CD4-positive, alpha-beta T cell treated with Interferon gamma for 1 hour (primary cell): ENCODE data around the gene RNF114.
A peak's percentile ranks its signal among the peaks of the same experiment; 100 is the strongest.
"Not testable (repeated sequence)": the region's sequence is repeated elsewhere in the genome, so short reads cannot be mapped to it uniquely, and the experiment has no call there.

Experiments
- DNase-seq: peaks from one replicate; pipeline ENCODE4 v3.0.0-alpha.2; 2020

The RNF114 gene, protein sequence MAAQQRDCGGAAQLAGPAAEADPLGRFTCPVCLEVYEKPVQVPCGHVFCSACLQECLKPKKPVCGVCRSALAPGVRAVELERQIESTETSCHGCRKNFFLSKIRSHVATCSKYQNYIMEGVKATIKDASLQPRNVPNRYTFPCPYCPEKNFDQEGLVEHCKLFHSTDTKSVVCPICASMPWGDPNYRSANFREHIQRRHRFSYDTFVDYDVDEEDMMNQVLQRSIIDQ

DNA sequence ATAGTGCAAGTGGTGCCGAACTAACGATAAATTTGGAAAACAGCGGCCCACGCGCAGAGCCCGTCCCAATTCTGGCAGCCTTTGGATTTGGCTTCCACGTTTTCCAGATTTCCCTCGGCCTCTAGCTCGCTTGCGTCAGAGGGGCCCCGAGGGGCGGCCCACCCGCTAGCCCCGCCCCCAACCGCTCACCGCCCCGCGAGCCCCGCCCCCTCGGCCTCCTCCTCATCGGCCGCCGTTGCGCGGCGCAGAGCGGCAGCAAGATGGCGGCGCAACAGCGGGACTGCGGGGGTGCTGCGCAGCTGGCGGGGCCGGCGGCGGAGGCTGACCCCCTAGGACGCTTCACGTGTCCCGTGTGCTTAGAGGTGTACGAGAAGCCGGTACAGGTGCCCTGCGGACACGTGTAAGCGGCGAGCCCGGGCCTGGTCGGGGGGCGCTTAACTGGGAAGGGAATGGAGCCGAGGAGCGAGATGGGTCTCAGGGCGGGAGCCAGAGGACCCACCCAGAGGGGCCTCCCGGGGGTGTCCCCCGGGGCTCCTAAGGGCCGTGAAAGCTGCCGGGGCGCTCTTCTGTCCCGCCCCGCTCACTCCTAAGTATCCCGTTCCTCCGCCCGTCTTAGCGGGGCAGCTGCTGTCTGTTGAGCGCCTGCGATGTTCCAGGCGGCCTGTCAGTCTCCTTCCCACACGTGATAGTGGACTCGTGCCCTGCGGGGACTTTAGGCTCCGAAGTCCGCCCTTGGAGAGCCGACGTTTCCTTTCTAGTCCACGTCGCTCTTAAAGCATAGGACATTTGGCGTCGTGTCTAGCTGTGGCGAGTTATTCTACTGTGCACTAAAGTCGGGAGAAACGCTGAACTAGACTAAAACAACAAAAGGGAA, at the start of gene RNF114:
TSS of gene RNF114 (plus strand) at position 245 of the 874 bp plus-strand sequence. CDS start at position 261, 16 bp downstream.
- DNase-seq = peak; percentile 90

DNA sequence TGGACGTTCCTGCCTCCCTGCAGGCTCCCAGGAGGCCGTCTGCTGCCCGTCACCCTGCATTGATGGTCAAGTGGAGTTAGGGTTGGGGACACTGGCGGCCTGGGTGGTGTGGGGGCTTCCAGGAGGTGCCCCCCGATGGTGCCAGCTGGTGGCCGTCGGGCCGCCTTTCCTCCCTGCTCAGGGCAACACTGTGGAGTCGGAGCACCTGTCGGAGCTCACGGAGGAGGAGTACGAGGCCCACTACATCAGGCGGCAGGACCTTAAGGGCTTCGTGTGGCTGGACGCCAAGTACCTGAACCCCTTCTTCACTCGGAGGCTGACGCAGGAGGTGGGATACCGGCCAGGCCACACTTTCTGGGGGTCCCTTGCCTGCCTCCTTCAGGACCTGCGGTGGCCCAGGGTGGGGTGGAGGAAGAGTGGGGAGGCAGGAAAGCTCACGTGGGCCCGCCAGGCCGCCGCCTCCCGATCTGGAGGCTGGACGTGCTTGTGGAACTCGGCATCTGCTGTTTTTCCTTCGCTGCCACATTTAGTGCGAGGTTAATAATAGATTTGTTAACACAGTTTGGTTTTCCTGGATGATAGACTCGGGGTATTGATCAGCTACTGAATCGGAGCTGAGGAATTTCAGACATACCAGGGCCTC, 49.5 kb upstream of the RNF114 start:
- no peak for DNase-seq

DNA sequence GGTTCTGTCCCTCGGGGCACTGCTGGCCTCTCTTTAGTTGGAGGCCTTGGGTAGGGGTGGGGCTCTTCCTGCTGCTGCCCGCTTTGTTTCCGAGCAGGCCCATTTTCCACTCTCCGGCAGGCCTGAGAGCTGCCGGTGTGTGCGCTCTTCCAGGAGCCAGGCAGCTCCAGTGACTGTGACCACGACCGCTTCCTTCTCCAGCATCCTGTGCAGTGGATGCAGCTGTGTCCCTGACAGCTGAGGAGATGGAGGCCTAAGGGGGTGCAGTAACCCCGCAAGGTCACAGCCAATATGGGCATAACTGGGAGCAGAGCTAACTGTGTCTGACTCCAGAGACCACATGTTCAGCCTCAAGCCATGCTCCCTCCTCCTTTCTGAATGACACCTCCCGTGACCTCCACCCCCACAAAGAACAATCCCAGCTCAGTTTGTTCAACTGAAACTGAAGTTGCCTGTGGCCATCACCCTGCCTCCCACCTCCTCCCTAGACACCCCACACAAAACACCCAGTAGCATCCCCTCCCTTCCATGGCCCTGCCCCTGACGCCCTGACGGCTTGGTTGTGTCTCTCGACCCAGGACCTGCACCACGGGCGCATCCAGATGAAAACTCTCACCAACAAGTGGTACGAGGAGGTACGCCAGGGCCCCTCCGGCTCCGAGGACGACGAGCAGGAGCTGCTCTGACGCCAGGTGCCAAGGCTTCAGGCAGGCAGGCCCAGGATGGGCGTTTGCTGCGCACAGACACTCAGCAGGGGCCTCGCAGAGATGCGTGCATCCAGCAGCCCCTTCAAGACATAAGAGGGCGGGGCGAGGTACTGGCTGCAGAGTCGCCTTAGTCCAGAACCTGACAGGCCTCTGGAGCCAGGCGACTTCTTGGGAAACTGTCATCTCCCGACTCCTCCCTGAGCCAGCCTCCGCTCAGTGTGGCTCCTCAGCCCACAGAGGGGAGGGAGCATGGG, 48.7 kb upstream of the RNF114 start:
- DNase-seq = no peak

DNA sequence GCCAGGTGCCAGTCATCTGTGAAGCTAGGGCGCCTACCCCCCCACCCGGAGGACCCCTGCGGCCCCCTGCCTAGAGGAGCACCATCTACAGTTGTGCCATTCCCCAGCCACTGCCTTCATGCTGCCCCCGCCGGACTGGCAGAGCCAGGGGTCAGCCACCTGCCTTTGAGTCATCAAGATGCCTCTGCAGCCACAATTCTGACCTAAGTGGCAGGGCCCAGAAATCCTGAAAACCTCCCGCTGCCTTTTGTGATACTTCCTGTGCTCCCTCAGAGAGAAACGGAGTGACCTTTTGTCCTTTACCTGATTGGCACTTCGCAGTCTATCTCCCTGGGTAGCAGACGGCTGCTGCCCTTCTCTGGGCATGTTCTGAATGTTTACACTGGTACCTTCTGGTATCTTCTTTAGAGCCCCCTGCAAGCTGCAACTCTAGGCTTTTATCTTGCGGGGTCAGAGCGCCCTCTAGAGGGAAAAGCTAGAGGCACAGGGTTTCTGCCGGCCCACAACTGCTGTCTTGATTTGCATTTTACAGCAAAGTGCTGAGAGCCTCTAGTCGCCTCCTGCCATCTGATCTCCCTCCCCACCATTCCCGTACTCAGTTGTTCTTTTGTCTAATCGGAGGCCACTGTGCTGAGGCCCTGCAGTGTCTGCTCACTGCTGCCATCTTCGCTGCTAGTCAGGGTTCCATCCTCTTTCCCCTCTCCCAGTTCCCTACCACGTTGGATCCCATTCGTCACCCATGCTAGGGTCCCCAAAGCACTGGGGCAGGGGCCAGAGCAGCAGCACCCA, 47.8 kb upstream of the RNF114 start:
- DNase-seq = peak; percentile 32

DNA sequence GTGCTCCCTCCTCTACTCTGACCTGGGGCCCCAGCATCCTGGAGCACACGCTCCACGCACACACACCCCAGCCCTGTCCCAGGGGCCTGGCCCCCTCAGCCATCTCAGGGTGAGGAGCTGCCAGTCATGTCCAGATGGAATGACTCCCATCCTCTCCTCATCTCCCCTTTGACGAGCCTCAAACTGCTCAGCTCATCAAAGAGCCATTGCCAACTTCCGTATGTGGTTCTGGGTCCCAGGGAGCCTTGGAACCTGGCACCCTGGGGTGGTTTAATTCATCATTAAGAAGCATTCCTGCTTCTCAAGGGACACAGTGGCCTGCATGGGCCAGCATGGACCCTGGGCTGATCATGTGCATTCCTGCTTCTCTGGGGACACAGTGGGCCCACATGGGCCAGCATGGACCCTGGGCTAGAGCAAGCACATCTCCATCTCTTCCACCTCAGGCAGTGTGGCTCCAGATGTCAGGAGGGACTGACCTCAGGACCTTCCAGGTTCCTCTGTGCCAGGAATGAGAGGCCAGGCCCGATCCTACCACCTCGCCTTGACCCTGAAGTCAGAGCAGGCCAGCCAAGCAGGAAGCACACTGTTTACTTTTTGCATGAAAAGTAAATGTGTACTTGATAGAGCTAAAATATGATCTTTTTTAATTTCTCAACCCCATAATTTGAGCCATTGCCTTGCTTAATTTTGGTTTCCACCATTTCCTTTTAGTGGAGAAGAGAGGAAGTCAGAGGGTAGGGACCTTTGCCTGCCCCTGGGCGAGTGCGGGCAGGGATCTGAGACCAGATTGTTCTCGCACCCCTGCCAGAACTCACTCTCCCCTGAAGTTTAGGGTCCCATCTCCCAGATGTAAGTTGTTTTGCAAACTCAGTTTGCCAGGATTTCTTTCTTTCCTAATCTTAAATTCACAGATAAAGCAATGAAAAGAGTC, 46.9 kb upstream of the RNF114 start:
- DNase-seq = no peak

DNA sequence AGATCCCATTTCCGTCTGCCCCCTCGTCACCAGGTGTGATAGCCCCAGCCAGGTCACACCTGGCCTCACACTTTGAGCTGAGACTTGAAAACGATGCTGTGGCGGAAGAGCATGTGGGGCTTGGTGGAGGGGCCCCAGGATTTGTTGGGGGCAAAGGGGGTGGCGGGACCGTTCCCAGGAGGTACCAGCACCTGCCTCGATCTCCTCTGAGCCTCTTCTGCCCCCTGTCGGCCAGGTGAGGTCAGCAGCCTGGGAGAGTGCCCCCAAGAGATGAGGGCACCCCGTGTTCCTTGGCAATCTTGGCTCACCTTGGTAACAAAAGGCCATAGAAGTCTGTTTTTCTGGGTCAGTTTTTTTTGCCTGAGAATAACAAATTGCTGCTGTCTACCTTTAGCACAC, 46.3 kb upstream of the RNF114 start:
- no peak for DNase-seq

DNA sequence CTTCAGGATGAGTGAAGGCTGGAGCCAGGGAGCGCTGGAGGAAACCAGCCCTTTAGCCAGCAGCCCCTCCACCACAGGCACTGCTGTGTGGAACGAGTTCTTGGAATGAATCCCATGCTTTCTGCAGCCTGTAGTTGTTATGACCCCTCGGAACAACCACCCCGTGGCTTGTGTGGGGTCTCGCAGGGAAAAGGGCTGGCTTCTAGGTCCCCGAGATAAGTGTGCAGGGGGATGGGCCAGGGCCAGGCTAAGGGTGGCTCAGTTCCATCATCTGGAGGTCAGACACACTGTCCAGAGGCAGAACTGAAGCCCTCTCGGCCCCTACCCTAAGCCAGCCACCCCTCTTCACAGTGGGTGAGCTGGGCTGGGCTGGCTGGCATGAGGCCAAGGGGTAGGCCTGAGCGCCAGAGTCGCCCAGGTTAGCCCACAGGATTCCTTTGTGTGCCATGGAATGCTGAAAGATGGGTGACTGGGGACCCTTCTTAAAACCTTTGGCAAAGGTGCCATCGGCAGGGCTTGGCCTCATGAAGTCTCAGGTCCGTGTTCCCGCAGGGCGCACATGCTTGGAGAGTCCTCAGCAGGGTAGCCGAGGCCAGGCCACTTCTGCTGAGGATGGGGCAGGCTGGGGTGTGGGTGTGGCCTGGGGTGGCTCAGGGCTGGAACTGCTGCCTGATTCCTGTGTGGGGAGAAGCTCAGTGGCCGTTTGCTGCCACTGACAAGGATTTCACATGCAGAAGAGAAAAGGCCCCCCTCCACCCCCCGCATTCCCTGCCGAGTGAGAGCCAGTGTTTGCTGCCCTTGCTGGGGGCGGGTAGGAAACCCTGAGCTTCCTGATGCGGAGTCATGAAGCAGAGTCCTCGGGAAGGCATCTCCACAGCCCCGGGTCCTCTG, 45.5 kb upstream of the RNF114 start:
- DNase-seq = no peak

DNA sequence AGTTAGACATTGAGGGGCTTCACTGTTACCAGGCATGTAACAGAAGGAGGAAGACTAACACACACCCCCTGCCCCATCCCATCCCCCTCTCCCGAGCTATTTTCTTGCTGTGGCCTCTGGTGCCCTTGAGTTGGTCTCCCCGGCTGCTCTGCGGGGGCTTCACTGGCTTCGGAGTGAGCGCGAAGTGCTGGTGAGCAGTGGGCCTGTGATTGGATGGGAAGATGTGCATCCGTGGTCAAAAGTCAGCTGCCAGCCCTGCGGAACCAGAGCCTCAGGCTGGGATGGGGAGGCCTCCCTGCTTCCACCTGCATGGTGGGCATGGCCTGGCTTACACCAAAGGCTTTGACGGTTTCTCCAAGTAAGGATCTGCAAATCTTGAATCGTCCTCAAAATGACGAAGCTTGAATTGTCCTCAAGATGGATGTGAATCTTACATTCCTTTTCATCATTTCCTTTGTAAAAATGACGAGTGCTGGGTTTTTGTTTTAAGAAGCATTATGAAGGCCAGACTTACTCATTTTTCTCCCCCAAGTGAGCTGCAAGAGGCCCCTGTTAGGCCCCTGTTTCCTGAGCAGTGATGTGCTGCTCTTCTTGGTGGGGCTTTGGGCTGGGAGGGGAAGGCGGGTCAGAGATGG, 44.6 kb upstream of the RNF114 start:
- no peak for DNase-seq

DNA sequence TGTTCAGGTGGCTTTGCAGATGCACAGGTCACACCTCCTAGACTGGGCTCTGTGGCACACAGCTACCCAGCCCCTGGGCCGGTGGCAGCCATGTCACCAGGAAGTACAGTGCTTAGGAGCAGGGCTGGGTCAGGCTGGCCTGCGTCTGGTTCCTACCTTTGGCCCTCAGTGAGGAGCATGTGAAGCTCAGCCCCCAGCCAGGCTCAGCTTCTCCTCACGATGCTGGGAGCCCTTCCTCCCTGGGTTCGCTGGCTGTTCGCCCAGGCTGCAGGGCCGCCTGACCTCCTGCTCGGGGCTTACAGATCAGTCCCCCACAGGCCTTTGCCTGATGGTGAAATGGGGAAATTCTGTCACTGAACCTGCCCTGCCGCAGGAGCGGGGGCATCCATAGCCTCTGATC, 43.9 kb upstream of the RNF114 start:
- DNase-seq = no peak

DNA sequence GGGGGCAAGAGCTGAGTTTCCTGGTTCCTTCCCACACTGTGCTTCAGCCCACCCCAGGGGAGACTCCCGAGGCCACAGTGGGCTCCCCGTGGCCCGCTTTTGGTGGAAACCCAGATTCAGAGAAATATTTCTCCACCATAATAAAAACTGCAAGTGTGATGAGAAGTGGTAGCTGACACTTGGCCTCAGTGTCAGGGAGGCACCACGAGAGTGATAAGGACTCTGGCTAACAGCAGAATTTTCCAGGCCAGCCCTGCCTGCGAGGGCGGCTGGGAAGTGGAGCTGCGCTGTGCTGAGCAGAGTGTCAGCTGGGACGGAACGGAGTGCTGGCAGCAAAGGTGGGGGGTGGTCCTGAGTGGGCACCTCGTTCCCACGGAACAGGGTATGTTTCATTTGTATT, 43.4 kb upstream of the RNF114 start:
- DNase-seq = no peak

DNA sequence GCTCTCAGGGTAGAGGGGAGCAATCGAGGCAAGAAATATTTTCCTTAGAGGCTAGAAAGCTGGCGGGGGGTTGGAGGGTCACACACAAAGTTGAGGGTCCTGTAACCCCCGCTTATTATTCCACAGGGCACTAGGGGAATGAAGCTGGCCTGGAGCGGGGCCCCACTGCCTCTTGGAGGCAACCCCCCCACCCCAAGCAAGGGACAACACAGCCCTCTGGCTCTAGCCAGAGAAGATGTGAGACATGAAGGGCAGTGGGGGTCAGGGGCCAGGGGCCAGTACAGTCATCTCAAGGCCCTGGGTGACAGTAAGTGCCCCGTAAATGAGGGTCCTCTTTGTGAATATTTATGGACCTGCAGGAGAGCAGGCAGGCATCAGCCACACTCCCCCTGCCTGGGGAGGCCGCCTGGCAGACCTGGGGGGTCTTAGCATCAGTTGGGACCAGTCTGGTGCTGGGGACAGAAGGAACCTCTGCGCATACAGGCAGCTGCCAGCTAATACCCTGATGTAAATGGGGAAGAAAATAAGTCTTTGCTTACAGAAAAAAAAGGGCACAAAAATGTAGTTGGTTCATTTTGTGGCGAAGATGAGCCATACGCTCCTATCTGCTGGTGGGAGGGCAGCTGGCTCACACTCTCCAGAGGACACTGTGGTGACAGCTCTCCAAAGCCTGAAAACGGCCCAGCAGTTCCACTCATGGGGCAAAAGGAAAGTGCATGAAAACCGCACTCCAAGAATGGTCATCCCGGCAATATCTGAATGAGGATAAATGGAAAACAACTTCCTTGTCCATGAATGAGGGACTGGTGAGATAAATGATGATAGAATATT, 42.7 kb upstream of the RNF114 start:
- no peak for DNase-seq

DNA sequence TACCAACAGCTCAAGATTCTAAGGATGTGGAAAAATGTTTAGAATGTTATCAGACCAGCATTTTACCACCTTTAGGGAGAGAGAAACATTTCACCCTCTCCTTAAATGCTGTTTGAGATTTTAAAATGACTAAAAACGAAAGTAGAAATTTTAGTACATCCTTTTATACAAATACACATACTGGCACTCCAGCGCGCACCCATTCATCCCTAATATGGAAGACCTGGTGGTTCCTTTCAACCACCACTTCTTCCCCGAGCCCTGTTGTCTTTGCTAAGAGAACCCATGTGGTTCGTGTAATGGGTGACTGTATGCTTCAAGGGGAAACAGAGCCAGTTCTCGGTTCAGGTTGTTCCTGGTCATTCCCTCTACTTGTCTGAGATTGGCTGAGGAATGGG, 42.1 kb upstream of the RNF114 start:
- no peak for DNase-seq

DNA sequence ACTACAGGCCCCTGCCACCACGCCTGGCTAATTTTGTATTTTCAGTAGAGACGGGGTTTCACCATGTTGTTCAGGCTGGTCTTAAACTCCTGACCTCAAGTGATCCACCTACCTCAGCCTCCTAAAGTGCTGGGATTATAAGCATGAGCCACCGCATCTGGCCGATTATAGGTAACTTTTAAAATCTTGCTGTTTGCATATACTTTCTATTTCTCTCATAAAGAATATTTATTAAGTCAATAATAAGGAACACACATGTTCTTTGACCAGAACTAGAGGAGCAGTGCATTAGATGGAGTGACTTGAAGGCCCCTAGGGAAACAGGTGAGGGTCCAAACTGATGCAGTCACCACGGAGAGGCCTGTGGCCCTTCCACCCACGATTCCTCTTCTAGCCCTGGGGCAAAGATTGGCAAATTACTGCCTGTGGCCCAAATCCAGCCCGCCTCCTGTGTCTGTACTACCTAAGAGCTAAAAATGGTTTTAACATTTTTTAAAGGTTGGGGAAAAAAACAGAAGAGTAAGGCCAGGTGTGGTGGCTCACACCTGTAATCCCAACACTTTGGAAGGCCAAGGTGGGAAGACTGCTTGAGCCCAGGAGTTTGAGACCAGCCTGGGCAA, 40.6 kb upstream of the RNF114 start:
- DNase-seq = not testable (repeated sequence)

DNA sequence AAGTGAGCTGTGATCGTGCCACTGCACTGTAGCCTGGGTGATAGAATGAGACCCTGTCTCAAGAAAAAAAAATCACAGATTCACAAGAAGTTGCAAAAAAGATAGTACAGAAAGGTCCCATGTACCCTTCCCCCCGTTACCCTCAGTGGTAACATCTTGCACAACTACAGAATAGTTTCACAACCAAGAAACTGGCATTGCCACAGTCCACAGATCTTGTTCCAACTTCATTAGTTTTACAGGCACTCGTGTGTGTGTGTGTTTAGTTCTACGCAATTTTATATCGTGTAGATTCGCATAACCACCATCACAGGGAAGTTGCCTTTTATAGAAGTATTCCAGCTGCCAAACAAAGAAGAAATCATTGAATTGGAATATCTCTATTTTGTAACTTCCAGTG, 40.0 kb upstream of the RNF114 start:
- DNase-seq = no peak

DNA sequence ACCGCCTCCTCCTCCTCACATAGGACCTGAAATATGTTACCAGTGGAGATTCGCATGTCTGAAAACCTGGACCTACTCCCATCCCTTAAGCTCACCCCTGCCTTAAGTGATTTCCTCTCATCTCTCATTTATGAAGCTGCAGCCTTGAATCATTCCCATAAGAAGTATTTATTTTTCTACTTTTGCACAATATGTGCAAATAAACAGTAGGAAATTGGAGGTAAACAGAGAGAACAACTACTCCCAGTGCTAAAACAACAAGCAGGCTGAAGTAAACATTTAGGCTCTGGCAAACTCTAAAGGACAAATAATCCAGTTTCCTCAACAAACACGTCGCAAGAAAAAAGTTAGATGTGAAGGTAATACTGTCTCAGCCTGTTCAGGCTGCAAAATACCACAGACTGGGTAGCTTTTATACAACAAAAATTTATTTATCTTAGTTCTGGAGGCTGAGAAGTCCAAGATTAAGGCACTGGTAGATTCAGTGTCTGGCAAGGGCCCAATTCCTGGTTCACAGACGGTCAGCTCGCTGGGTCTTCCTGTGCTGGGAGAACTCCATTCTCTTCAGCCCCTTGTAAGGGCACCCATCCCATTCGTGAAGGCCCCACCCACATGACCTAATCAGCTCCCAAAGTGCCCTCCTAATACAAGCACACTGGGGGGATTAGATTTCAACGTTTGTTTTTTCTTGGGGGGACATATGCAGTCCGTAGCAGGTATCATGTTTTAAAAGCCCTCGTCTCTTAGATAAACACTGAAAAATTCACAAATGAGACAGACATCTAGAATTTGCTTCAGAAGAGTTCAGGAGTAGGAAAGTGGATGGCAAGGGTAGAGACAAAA, 36.4 kb upstream of the RNF114 start:
- DNase-seq = no peak

DNA sequence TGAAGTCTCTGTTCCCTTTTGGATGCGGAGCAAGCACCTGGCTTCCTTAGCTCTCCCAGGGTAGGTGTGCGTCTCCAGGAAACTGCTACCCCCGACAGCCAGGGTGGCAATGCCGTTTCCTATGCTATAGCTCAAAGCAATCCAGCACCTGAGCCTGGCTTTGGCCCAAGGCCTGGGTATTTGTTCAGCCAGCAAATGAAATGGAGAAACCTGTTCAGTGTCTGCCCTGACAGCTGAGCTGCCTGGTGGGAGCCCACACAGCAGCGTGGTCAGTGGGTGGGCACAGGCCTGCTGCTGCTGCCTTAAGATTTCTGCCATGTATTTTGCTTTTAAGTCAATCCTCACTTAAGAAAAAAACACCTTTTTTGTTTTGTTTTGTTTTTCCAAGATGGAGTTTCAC, 34.6 kb upstream of the RNF114 start:
- DNase-seq = no peak
